Mucosa of descending colon (tissue), 3 donors: ENCODE data around the gene TMEM144. TPM values are rescaled to one million over a fixed set of nuclear protein-coding genes. Genes with fewer than 3 reads are reported as not detected.
A peak's percentile ranks its signal among the peaks of the same experiment; 100 is the strongest.

Experiments
- ATAC-seq: fragments of 200-7000 bp; cut with Tn5 transposase; one replicate; pipeline ENCODE4 v1.9.1; 2020; ENCODE audit warnings: mild to moderate bottlenecking, moderate library complexity
- DNase-seq, 3 donors: peaks; one replicate each; pipeline ENCODE4 v3.0.0-alpha.2; 2020
- H3K36me3 ChIP-seq: fragments of 200-600 bp; one replicate; pipeline ENCODE4 v1.8.0; 2021; ENCODE audit warnings: low read depth, mild to moderate bottlenecking
- H3K4me1 ChIP-seq: fragments of 200-600 bp; one replicate; pipeline ENCODE4 v1.8.0; 2021; ENCODE audit warnings: low read depth, mild to moderate bottlenecking
- H3K4me3 ChIP-seq: fragments of 200-600 bp; one replicate; pipeline ENCODE4 v1.8.0; 2021; ENCODE audit warnings: mild to moderate bottlenecking
- H3K9me3 ChIP-seq: fragments of 200-600 bp; one replicate; pipeline ENCODE4 v1.8.0; 2021; ENCODE audit warnings: mild to moderate bottlenecking
- intact Hi-C, 2 donors: fragments of 100-400 bp; cut with DNase I in 1 of 2; cut with micrococcal nuclease in 1 of 2; formaldehyde crosslinking; loops; one replicate each; pipeline versions ENCODE4 v1.11.0 to v1.11.1; 2022; cut with DNase I, micrococcal nuclease
- total RNA-seq, 3 donors: library from RNA; stranded (reverse); fragmentation: NEBNext Ultra II Directional in 2 of 3; extraction: Animal tissue kit (Norgen Biotek cat#: 25700) in 2 of 3; gene quantifications; one replicate each; pipeline versions ENCODE4 v1.2.1 to v1.2.4, GENCODE V29; 2021 to 2023
- TF ChIP-seq, protein P1 (sequence below): fragments of 200-600 bp; IDR thresholded peaks from one replicate; pipeline ENCODE4 v1.8.0; 2022; ENCODE audit warnings: antibody characterized with exemption, mild to moderate bottlenecking
- donor health status: DM: no; HTN: no; CAD: no; lungs with moderate emphysema.
- donor health status: DM: no; HTN: no; CAD: no.
- donor health status: DM: no; HTN: yes; CAD: no.

The TMEM144 gene
- total RNA-seq, 3 donors from 2014 or later: 16.1 to 36.7 (median 32.4) TPM

DNA sequence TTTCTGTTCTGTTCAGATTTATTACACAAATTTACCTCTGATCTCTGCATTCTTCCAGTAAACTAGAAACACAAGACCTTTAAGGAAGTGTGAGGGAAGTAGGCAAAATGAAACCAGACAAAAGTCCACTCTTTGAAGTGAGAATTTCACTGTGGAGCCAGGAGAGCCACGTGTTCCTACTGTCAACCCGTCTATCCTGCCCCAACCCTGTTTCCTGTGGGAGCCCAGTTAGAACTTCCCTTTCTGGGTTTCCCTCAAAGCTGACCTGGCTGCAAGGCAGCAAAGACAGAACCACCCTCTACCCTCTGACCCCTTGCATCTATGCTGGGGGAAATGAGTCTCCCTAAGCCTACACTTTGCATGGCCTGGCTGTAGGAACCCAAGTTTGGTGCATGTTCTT lies 40.0 kb downstream of the TMEM144 start:
- intact Hi-C loops: loop anchor here in 1 of 2 donors (10.0 kb wide), 2 partner anchors 256 to 374 kb away; no protein-coding TSS in a partner anchor
- ATAC-seq: peak; percentile 63
- peak in 1 of 3 donors; percentile 13 for DNase-seq

DNA sequence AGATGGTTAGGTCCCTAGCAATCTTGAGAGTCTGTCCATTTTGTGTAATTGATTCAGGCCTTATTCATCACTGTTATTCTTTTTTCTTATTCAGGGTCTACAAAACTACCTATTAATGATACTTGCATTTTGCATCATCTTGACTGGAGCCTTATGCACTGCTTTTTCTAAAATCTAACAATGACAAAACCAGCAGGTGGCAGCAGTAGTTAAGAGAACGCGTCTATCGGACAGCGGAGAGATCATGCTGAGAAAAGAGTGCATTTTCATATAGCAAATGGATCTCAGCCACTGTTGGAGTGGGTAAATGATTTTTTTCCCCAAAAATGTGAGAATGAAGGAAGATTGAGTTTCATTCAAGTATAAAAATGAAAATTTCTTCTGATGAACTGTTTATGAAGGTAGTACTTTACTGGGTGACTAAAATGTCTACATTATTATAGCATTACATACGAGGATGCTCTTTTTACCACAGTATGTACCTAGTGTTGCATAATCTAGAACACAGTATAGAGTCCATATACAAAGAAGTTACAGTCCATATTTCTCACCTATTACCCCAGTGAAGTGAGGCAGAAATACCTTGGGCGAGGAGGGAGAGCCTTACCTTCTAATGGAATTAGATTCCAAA lies 43.2 kb downstream of the TMEM144 start:
- Histone ChIP-seq H3K4me1 (no peaks in the 10 kb centered on the region), H3K36me3 (no peaks in the 10 kb centered on the region), H3K4me3 (no peak overlapping the region), H3K9me3 (no peaks in the 10 kb centered on the region)
- peak in 1 of 3 donors; percentile 80 for DNase-seq
- intact Hi-C loops: loop anchor here in 1 of 2 donors (10.0 kb wide), 2 partner anchors 259 to 371 kb away; no protein-coding TSS in a partner anchor
- peak; percentile 67 for ATAC-seq
- TF ChIP-seq, protein P1, sequence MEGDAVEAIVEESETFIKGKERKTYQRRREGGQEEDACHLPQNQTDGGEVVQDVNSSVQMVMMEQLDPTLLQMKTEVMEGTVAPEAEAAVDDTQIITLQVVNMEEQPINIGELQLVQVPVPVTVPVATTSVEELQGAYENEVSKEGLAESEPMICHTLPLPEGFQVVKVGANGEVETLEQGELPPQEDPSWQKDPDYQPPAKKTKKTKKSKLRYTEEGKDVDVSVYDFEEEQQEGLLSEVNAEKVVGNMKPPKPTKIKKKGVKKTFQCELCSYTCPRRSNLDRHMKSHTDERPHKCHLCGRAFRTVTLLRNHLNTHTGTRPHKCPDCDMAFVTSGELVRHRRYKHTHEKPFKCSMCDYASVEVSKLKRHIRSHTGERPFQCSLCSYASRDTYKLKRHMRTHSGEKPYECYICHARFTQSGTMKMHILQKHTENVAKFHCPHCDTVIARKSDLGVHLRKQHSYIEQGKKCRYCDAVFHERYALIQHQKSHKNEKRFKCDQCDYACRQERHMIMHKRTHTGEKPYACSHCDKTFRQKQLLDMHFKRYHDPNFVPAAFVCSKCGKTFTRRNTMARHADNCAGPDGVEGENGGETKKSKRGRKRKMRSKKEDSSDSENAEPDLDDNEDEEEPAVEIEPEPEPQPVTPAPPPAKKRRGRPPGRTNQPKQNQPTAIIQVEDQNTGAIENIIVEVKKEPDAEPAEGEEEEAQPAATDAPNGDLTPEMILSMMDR: no peak

More for the DNA sequence above, 40.0 kb downstream of the TMEM144 start:
- Histone ChIP-seq H3K36me3 (no peaks in the 10 kb centered on the region), H3K9me3 (no peaks in the 10 kb centered on the region), H3K4me1 (no peaks in the 10 kb centered on the region), H3K4me3 (no peak overlapping the region)
- TF ChIP-seq, protein P1: no peak

DNA sequence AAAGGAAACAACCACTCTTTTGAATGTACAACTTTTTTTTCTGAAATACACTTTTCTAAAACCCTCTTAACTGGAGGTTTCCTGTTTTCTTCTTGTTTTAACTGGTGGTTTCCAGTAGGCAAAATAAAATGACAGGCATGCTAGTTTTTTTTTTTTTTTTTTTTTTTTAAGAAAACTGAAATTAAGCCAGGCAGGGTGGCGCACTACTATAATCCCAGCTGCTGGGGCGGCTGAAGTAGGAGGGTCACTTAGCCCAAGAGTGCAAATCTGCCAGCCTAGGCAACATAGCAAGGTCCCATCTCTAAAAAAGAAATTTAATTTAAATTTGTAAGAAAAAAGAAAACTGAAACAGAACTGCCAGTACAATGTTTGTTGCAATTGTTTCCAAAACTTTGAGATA lies 44.0 kb downstream of the TMEM144 start:
- no peak for ATAC-seq
- no peak overlapping the region for H3K4me3 ChIP-seq
- H3K9me3 ChIP-seq: no peaks in the 10 kb centered on the region
- no peaks in the 10 kb centered on the region for H3K36me3 ChIP-seq
- no peaks in the 10 kb centered on the region for H3K4me1 ChIP-seq
- intact Hi-C loops: loop anchor here in 1 of 2 donors (10.0 kb wide), 2 partner anchors 259 to 371 kb away; no protein-coding TSS in a partner anchor
- no peak for DNase-seq
- TF ChIP-seq, protein P1: no peak

DNA sequence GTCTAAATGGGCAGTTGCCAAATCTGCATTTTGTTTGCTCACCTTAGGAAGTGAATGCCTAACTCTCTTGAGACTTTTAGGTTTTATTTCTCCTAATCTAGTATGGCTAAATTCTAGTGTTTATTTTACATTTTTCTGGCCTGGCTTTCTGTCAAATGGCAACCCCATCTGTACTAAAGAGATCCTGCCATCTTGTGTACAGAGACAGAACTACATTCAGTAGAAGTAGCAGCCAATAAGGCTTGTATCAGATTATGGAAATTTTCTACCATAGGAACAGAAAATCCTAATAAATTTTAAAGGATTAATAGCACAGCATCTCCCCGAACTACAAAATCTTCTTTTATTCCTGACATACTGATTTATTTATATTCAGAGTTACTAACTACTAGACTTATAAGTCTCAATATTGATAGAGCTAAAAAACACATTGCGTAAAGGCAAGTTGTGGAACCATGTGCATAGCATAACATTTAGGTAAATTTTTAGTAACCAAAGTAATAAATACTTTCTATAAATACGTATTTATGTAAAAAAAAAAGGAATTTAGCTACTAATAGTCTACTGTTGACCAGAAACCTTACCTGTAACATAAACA lies 45.5 kb downstream of the TMEM144 start:
- TF ChIP-seq, protein P1: peak; percentile 32
- H3K9me3 ChIP-seq: no peaks in the 10 kb centered on the region
- intact Hi-C loops: loop anchor here in 1 of 2 donors (10.0 kb wide), 2 partner anchors 261 to 369 kb away; no protein-coding TSS in a partner anchor
- ATAC-seq (peak; percentile 71), DNase-seq (peak in 1 of 3 donors; percentile 35)
- no peak overlapping the region for H3K4me3 ChIP-seq
- no peaks in the 10 kb centered on the region for H3K36me3 ChIP-seq
- H3K4me1 ChIP-seq: no peaks in the 10 kb centered on the region

DNA sequence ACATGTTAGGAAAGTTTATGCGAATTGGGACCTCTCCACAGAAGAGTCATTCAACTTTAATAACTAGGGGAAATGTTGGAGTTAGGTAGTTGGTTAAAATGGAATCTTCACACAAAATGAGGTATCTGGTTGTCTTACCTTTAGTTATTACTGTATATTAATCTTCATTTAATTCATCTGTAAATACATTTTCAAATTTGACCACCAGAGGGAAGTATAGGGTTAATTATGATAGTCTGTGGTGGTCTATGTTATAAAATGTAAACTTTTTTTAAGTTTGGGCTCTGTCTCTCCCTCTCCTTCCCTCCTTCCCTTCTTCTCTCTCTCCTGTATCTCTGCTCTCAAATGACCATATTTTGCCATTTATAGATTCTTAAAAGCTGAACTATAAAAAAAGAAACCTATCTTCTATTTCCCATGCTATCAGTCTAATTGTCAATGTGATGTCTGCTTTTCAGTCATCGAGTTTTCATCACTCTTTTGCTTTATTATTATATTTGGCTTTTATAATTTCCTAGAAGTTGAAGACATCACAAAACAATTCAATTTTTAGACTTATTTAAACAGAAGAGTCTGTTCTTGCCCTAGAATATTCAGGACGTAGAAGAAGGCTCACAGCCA lies 49.8 kb downstream of the TMEM144 start:
- no peak for DNase-seq
- intact Hi-C loops: loop anchor here in 1 of 2 donors (10.0 kb wide), 2 partner anchors 265 to 365 kb away; no protein-coding TSS in a partner anchor
- TF ChIP-seq, protein P1: no peak
- H3K36me3 ChIP-seq: no peaks in the 10 kb centered on the region
- H3K9me3 ChIP-seq: no peaks in the 10 kb centered on the region
- no peak for ATAC-seq
- H3K4me1 ChIP-seq: no peaks in the 10 kb centered on the region
- H3K4me3 ChIP-seq: no peak overlapping the region
